Activated CD8-positive, alpha-beta T cell treated with anti-CD3 and anti-CD28 coated beads for 36 hours (primary cell): ENCODE data around the gene SERPINB5. TPM values are rescaled to one million over a fixed set of nuclear protein-coding genes. Genes with fewer than 3 reads are reported as not detected.

Experiments used
- ATAC-seq: fragments of 200-7000 bp; cut with Tn5 transposase; one replicate; pipeline ENCODE4 v1.10.0; 2021; ENCODE audit warnings: mild to moderate bottlenecking, moderate library complexity
- CTCF ChIA-PET: fragments of 350-600 bp; sonication (Branson Sonifier 250); formaldehyde crosslinking; loops from one replicate; lab custom pipeline; 2021; ENCODE audit warnings: antibody characterized with exemption; lab: Charles Lee
- POLR2A ChIA-PET: fragments of 350-600 bp; sonication (Branson Sonifier 250); formaldehyde crosslinking; loops from one replicate; lab custom pipeline; 2021; ENCODE audit warnings: antibody characterized with exemption; lab: Charles Lee
- DNase-seq: peaks from one replicate; pipeline ENCODE4 v3.0.0-alpha.2; 2020
- H3K27ac Mint-ChIP-seq: one replicate; pipeline ENCODE4 v1.8.0; 2021; ENCODE audit warnings: mild to moderate bottlenecking, mixed read lengths
- H3K27me3 Mint-ChIP-seq: one replicate; pipeline ENCODE4 v1.8.0; 2021; ENCODE audit warnings: mixed read lengths
- H3K36me3 Mint-ChIP-seq: one replicate; pipeline ENCODE4 v1.8.0; 2021; ENCODE audit warnings: low read depth, mixed read lengths
- H3K4me1 Mint-ChIP-seq: one replicate; pipeline ENCODE4 v1.8.0; 2021; ENCODE audit warnings: low read depth, mixed read lengths
- H3K4me3 Mint-ChIP-seq: one replicate; pipeline ENCODE4 v1.8.0; 2021; ENCODE audit warnings: mild to moderate bottlenecking, moderate library complexity, mixed read lengths
- H3K9me3 Mint-ChIP-seq: one replicate; pipeline ENCODE4 v1.8.0; 2021; ENCODE audit warnings: mixed read lengths
- intact Hi-C: fragments of 100-400 bp; cut with micrococcal nuclease; formaldehyde crosslinking; loops from one replicate; pipeline ENCODE4 v1.10.0; 2022
- total RNA-seq, 2 experiments: library from RNA; stranded (reverse); gene quantifications; one replicate each; pipeline ENCODE4 v1.2.3, GENCODE V29; 2021
- TF ChIP-seq, protein P1 (sequence below): fragments of 200-600 bp; IDR thresholded peaks from one replicate; pipeline ENCODE4 v1.8.0; 2022; ENCODE audit warnings: antibody characterized with exemption, mild to moderate bottlenecking

SERPINB5 gene, protein sequence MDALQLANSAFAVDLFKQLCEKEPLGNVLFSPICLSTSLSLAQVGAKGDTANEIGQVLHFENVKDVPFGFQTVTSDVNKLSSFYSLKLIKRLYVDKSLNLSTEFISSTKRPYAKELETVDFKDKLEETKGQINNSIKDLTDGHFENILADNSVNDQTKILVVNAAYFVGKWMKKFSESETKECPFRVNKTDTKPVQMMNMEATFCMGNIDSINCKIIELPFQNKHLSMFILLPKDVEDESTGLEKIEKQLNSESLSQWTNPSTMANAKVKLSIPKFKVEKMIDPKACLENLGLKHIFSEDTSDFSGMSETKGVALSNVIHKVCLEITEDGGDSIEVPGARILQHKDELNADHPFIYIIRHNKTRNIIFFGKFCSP
- not detected for total RNA-seq

DNA sequence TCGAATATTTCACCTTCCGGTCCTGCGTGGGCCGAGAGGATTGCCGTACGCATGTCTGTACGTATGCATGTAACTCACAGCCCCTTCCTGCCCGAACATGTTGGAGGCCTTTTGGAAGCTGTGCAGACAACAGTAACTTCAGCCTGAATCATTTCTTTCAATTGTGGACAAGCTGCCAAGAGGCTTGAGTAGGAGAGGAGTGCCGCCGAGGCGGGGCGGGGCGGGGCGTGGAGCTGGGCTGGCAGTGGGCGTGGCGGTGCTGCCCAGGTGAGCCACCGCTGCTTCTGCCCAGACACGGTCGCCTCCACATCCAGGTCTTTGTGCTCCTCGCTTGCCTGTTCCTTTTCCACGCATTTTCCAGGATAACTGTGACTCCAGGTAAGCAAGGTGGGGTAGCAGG lies at the start of gene SERPINB5:
Gene SERPINB5, plus strand, starts transcription at position 291 of the 400 bp plus-strand sequence. CDS start 7,471 bp downstream, outside the sequence.
- no peaks in the 10 kb centered on the region for H3K9me3 Mint-ChIP-seq
- ATAC-seq = no peak
- no peaks in the 10 kb centered on the region for H3K36me3 Mint-ChIP-seq
- ChIA-PET POLR2A (no interaction called here), CTCF (interaction anchor here (0.7 to 1.3 kb wide), 3 partner anchors 8 to 29 kb away, joined by 3 to 4 read pairs (median 3); no protein-coding TSS in a partner anchor)
- H3K27me3 Mint-ChIP-seq = peaks cover 1% of the 10 kb centered on the region
- H3K27ac Mint-ChIP-seq = no peak within 1 kb of the TSS
- TF ChIP-seq, protein P1, sequence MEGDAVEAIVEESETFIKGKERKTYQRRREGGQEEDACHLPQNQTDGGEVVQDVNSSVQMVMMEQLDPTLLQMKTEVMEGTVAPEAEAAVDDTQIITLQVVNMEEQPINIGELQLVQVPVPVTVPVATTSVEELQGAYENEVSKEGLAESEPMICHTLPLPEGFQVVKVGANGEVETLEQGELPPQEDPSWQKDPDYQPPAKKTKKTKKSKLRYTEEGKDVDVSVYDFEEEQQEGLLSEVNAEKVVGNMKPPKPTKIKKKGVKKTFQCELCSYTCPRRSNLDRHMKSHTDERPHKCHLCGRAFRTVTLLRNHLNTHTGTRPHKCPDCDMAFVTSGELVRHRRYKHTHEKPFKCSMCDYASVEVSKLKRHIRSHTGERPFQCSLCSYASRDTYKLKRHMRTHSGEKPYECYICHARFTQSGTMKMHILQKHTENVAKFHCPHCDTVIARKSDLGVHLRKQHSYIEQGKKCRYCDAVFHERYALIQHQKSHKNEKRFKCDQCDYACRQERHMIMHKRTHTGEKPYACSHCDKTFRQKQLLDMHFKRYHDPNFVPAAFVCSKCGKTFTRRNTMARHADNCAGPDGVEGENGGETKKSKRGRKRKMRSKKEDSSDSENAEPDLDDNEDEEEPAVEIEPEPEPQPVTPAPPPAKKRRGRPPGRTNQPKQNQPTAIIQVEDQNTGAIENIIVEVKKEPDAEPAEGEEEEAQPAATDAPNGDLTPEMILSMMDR = no peak
- H3K4me1 Mint-ChIP-seq = no peaks in the 10 kb centered on the region
- H3K4me3 Mint-ChIP-seq = no peak within 1 kb of the TSS
- intact Hi-C loops = no loop called here
- no peak for DNase-seq

DNA sequence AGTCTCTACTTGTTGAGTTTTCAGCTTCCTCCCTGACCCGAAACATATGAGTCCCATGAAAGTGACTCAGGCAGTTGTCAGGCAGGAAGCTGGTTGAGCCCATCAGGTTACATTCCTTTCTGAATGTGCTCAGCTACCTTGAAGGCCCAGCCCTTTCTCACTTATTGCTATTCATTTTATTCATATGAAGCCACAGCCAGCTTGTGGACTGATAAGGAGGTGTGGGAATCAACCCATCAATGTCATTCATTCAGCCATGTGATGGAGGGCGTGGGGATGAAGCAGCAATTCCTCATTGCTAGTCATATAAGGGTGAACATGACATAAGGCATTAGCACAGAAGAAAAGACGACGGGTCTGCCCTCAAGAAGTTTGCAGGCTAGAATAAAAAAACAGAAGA lies 49.2 kb upstream of the SERPINB5 start:
- intact Hi-C loops = loop anchor here (10.0 kb wide), 1 partner anchor 213 kb away; no protein-coding TSS in a partner anchor
- H3K36me3 Mint-ChIP-seq = no peaks in the 10 kb centered on the region
- ATAC-seq (peak; percentile 37), DNase-seq (peak; percentile 22)
- peaks cover 11% of the 10 kb centered on the region for H3K27me3 Mint-ChIP-seq
- H3K4me3 Mint-ChIP-seq = no peak overlapping the region
- H3K27ac Mint-ChIP-seq = no peak overlapping the region
- peaks cover 12% of the 10 kb centered on the region for H3K4me1 Mint-ChIP-seq
- CTCF ChIA-PET = interaction anchor here (1.0 to 9.3 kb wide), 5 partner anchors 11 to 411 kb away, joined by 3 to 59 read pairs (median 3); no protein-coding TSS in a partner anchor
- TF ChIP-seq, protein P1 = no peak
- no peaks in the 10 kb centered on the region for H3K9me3 Mint-ChIP-seq
- POLR2A ChIA-PET = no interaction called here

DNA sequence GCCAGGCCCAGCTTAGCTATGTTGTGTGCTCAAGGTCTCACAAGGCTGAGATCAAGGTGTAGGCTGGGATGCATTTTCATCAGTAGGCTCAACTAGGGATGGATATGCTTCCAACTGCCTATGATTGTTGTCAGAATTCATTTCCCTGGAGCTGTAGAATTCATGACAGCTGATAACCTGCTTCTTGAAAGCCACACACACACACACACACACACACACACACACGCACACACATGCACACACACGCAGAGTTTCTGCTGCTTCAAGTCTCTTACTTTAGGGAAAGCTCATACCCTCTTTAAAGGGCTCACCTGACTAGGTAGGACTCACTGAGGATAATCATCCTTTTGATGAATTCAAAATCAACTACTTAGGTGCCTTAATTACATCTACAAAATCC lies 46.2 kb upstream of the SERPINB5 start:
- Mint-ChIP-seq H3K27ac (no peak overlapping the region), H3K36me3 (no peaks in the 10 kb centered on the region), H3K27me3 (peaks cover 16% of the 10 kb centered on the region), H3K4me3 (no peak overlapping the region), H3K4me1 (no peaks in the 10 kb centered on the region), H3K9me3 (no peaks in the 10 kb centered on the region)
- ChIA-PET POLR2A (no interaction called here), CTCF (interaction anchor here (1.0 to 9.3 kb wide), 2 partner anchors 8 to 414 kb away, joined by 3 to 59 read pairs; no protein-coding TSS in a partner anchor)
- ATAC-seq = no peak
- intact Hi-C loops = loop anchor here (10.0 kb wide), 1 partner anchor 716 kb away; the partner anchor contains the start of gene PHLPP1
- DNase-seq = no peak
- TF ChIP-seq, protein P1 = no peak

DNA sequence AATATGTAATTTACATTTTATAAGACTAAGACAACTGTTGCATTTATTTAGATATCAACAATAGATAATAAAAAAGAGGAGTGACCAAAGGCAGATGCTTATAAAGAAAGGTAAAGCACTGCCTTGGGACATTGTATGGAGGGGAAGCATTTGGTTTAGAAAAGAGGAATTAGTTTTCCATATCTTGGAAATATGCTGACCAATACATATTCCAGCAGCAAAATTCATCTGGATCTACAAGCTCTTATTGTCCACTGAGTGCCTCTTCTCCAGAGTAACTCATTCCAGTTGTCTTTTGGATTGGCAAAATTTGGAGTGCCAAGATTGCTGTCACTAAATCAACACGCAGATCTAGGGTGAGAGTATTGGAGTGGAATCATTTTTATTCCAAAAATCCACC lies 45.6 kb upstream of the SERPINB5 start:
- ChIA-PET CTCF (interaction anchor here (1.0 to 9.3 kb wide), 2 partner anchors 7 to 415 kb away, joined by 3 to 59 read pairs; no protein-coding TSS in a partner anchor), POLR2A (no interaction called here)
- Mint-ChIP-seq H3K4me3 (no peak overlapping the region), H3K27ac (no peak overlapping the region), H3K27me3 (peaks cover 16% of the 10 kb centered on the region), H3K4me1 (no peaks in the 10 kb centered on the region), H3K36me3 (no peaks in the 10 kb centered on the region), H3K9me3 (no peaks in the 10 kb centered on the region)
- TF ChIP-seq, protein P1 = no peak
- no peak for ATAC-seq
- intact Hi-C loops = loop anchor here (10.0 kb wide), 1 partner anchor 716 kb away; the partner anchor contains the start of gene PHLPP1
- DNase-seq = no peak
